ENCODE results near the gene THRA. TPM values are rescaled to one million over a fixed set of nuclear protein-coding genes. Genes with fewer than 3 reads are reported as not detected.

Gene THRA
- polyA plus RNA-seq, 1 donor (not counting 4 experiments of a cell fraction or from before 2014, with no cell fraction given), result 4.5 TPM

GRCh38 chr17:40112191-40112711, 49.5 kb downstream of the THRA start:
- Histone ChIP-seq H3K79me2 (ENCODE audit: control insufficient read depth, insufficient read depth, low read length) (no peaks in the 10 kb centered on the region), H3K4me3 (ENCODE audit: control insufficient read depth in 2 of 3, extremely low read depth in 1 of 3, insufficient read depth in 2 of 3, low read depth in 1 of 3, low read length in 3 of 3) (no peak overlapping the region), H3K9me1 (ENCODE audit: control insufficient read depth, extremely low read depth, insufficient read depth, low read length) (no peaks in the 10 kb centered on the region), H2AFZ (ENCODE audit: control insufficient read depth, low read length) (peak overlapping the region; percentile 79), H3K27me3 (ENCODE audit: control insufficient read depth, extremely low read depth, insufficient read depth, low read length) (no peaks in the 10 kb centered on the region), H3K36me3 (ENCODE audit: control insufficient read depth in 2 of 2, extremely low read depth in 1 of 2, insufficient read depth in 2 of 2, low read length in 2 of 2) (no peaks in the 10 kb centered on the region), H3K9ac (ENCODE audit: control insufficient read depth, extremely low read depth, insufficient read depth, low read length) (peak overlapping the region; percentile 7), H3K27ac (ENCODE audit: control insufficient read depth, insufficient read depth, low read length) (peak overlapping the region; percentile 91), H3K9me3 (ENCODE audit: control insufficient read depth, low read depth, low read length) (no peaks in the 10 kb centered on the region), H3K4me2 (ENCODE audit: control insufficient read depth, extremely low read depth, insufficient read depth, low read depth, low read length) (peak overlapping the region; percentile 91), H3K4me1 (ENCODE audit: control insufficient read depth, extremely low read depth, insufficient read depth, low read length) (peaks cover 65% of the 10 kb centered on the region), H4K20me1 (ENCODE audit: control insufficient read depth, extremely low read depth, insufficient read depth, low read length) (no peaks in the 10 kb centered on the region)
- no peak for FAIRE-seq
- DNase-seq (ENCODE audit: low read depth, low spot score), result no peak
- dilution Hi-C loops (cut with MboI; ENCODE audit: extremely low pct_ligation_motif_present, low sequenced_read_pairs), result no loop called here
- TF ChIP-seq EZH2 (IDR thresholded peaks at IDR 0.05; ENCODE audit: low read length) (no peak), CTCF (optimal IDR thresholded peaks at IDR 0.05 in 1 of 3, IDR thresholded peaks at IDR 0.05 in 1 of 3, conservative IDR thresholded peaks at IDR 0.05 in 1 of 3; ENCODE audit: extremely low read depth in 1 of 3, insufficient read depth in 2 of 3, low read length in 3 of 3) (no peak)

GRCh38 chr17:40112718-40113109, 49.9 kb downstream of the THRA start:
- FAIRE-seq (no peak), DNase-seq (ENCODE audit: low read depth, low spot score) (no peak)
- H4K20me1 ChIP-seq (ENCODE audit: control insufficient read depth, extremely low read depth, insufficient read depth, low read length), result no peaks in the 10 kb centered on the region
- H3K9ac ChIP-seq (ENCODE audit: control insufficient read depth, extremely low read depth, insufficient read depth, low read length), result peak overlapping the region; percentile 7
- no peaks in the 10 kb centered on the region for H3K27me3 ChIP-seq (ENCODE audit: control insufficient read depth, extremely low read depth, insufficient read depth, low read length)
- H3K79me2 ChIP-seq (ENCODE audit: control insufficient read depth, insufficient read depth, low read length), result no peaks in the 10 kb centered on the region
- no peaks in the 10 kb centered on the region for H3K9me3 ChIP-seq (ENCODE audit: control insufficient read depth, low read depth, low read length)
- H3K9me1 ChIP-seq (ENCODE audit: control insufficient read depth, extremely low read depth, insufficient read depth, low read length), result no peaks in the 10 kb centered on the region
- no peak overlapping the region for H3K4me3 ChIP-seq (ENCODE audit: control insufficient read depth in 2 of 3, extremely low read depth in 1 of 3, insufficient read depth in 2 of 3, low read depth in 1 of 3, low read length in 3 of 3)
- H3K27ac ChIP-seq (ENCODE audit: control insufficient read depth, insufficient read depth, low read length), result peak overlapping the region; percentile 91
- H3K4me1 ChIP-seq (ENCODE audit: control insufficient read depth, extremely low read depth, insufficient read depth, low read length), result peaks cover 60% of the 10 kb centered on the region
- dilution Hi-C loops (cut with MboI; ENCODE audit: extremely low pct_ligation_motif_present, low sequenced_read_pairs), result no loop called here
- no peaks in the 10 kb centered on the region for H3K36me3 ChIP-seq (ENCODE audit: control insufficient read depth in 2 of 2, extremely low read depth in 1 of 2, insufficient read depth in 2 of 2, low read length in 2 of 2)
- peak overlapping the region; percentile 91 for H3K4me2 ChIP-seq (ENCODE audit: control insufficient read depth, extremely low read depth, insufficient read depth, low read depth, low read length)
- H2AFZ ChIP-seq (ENCODE audit: control insufficient read depth, low read length), result peak overlapping the region; percentile 79
- TF ChIP-seq EZH2 (IDR thresholded peaks at IDR 0.05; ENCODE audit: low read length) (no peak), CTCF (optimal IDR thresholded peaks at IDR 0.05 in 1 of 3, IDR thresholded peaks at IDR 0.05 in 1 of 3, conservative IDR thresholded peaks at IDR 0.05 in 1 of 3; ENCODE audit: extremely low read depth in 1 of 3, insufficient read depth in 2 of 3, low read length in 3 of 3) (no peak)
